ENCODE measurements around the gene BCL11A.
"Not testable (repeated sequence)": the region's sequence is repeated elsewhere in the genome, so short reads cannot be mapped to it uniquely, and the experiment has no call there.

BCL11A gene

DNA sequence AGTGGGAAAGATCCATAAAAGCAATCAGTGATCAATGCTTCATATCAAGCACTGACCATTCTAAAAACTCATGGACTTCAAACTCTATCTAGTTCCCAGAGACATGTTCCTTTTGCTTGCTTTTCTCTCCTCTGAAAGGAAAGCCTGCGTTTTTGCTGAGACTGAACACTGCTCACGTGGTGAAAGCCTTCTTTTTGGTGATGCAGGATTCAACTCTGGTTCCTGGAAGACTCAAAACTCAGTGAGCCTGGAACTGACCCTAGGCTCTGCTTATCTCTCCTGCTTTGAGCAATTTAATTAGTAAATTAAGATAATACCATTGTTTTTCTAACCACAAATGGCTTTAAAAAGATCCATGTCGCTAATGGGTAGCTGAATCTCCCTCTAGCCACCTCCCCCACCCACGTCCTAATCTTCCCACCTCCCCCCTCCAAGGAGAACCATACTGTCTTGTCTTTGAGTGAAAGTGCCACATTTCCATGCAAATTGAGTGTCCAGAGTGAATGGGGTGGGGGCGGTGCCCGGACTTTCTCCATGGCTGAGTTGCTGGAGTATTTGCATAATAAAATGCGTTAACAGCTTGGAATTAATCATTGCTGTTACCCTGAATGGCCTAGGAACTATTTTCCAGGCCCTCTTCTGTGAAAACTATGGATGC, 130.5 kb downstream of the BCL11A start:
- no peak for ATAC-seq

DNA sequence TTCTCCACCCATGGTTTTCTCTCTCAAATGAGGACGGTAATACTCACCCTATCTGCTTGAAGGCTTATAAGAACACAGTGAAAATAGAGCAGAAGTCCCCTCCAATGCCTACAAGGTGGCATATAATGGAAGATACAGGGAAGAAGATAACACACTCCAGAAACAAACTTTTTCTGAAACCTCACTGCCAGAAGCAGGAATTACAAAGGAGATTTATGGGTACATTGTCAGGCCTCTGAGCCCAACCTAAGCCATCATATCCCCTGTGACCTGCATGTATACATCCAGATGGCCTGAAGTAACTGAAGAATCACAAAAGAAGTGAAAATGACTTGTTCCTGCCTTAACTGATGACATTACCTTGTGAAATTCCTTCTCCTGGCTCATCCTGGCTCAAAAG, 136.2 kb downstream of the BCL11A start:
- ATAC-seq: not testable (repeated sequence)

DNA sequence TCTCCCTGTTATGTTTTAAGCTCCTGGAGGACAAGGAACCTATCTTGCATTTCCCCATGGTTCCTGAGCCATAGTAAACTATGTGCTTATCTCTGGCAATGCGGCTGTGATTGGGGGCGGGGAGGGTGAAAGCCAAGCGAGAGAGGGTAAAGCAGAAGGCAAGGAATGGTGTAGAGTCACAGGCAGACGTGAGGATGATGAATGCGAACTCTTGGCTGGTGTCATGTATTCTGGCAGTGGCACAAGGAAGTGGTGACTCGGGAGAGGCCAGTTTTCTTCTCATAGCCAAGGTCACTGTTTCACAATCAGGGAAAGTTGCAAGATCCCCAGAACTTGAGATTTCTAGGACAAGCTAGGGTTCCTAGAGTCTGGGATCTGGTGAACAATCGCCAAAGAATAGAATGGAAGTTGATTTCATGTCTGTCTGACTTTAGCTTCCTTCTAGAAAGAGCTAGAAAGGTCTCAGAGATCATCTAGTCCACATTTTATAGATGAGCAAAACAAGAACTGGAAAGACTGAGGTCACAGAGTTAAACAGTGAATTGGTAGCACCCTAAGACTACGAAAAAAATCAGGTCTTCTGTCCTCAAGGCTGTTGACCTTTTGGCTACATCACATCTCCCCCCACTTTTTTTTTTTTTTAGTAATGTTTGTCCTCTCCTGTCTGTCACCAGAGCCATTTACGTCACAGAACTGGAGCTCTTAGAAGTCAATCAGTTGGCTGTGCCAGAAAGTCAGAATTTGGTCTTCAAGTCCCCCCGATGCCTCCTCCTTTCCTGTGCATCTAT, 137.0 kb downstream of the BCL11A start:
- ATAC-seq: no peak

DNA sequence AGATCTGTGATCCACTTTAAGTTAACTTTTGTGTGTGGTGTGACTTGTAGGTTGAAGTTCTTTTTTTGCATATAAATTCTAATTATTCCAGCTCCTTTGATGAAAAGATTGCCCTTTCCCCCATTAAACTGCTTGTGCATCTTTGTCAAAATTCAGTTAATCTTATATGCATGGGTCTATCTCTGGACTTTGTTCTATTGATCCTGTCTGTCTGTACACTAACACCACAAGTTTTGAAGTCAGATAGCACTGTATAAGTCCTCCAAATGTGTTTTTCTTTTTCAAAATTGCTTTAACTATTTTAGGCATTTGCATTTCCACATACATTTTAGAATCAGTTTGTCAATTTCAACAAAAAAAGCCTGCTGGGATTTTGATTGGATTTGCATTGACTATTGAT, 137.6 kb downstream of the BCL11A start:
- no peak for ATAC-seq

DNA sequence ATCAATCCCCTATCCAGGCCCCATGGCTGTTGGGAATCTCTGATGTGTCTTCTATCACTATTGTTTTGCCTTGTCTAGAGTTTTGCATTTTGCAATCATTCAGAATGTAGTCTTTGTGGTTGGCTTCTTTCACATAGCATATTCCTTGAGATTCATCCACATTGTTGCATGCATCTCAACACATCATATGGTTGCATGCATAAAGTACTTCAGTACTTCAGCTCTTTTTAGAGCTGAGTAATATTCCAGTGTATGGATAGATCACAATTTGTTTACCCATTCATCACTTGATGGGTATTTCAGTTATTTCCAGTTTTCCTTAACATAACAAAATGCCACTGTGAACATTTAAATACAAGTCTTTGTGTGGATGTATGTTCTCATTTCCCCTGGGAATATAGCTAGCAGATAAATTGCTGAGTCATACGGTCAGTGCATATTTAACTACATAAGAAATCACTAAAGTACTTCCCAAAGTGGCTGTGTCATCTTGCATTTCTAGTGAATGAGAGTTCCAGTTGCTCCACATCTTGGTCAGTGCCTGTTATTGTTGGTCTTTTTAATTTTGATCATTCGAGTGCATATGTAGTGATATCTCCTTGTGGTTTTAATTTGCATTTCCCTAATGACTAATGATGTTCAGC, 138.8 kb downstream of the BCL11A start:
- no peak for ATAC-seq

DNA sequence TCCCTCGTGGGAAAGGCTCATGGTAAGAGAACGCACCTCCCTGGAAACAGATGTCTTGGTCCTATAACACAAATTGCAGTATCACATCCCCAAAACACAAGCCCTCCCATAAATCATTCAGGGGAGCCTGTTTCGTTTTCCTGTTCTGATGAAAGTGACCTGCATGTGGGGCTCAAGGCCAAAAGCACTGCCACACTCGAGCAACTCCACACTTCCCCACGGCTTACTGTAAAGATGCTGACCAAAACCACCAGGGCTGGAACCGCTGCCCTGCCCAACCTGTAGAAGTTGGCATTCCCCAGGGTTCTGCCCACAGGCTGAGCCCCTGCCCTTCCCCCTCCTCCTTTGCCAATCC, 139.7 kb downstream of the BCL11A start:
- ATAC-seq: peak; percentile 19 to 20

DNA sequence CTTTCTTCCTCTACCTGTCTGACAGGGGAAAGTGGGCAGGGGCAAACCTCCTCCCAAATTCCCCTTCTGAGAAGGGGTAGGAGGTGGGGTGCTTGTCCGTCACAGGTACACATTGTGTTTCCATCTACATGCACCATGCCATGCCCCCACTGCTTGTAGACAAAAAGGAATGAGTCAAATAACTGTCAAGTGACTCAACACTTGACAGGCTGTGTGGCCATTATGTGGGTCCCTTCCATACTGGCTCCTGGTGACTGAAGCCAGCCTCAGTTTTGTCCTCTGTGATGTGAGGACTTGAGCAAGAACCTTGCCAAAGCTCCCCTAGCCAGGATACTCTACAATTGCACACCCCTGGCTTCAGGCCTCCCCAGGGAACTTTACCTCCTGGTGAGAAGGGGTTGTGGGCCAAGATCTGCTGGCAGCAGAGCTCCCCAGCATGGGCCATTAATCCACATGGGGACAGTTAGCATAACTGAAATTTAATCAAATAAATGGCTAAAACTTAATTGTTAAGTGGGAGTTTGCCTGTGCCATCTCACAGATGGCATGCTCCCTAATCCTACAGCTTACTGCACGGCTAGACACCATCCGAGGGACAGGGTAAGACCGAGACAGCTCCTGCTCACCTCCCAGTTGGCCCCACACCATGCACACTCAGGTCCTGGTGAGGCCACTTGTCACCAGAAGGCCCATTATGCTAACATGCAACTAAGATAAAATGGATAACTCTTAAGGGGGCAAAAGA, 140.2 kb downstream of the BCL11A start:
- ATAC-seq: no peak

DNA sequence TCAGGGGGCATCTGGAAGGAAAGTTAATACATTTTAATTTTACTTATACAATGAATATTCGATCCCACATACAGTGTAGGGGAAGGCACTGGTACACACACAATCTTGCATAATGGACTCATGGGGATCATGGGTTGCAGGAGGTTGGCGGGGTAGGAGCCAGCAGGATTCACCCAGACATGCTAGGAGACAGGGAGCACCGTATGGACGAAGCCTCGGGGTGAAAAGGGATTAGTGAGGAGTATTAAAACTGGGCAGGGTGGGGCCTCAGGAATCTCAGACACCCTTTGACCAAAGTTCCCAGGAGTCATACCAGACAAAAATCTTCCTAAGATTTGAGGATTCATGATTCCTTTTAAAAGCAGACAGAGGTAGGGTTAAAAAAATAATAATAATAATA, 140.8 kb downstream of the BCL11A start:
- ATAC-seq: no peak

DNA sequence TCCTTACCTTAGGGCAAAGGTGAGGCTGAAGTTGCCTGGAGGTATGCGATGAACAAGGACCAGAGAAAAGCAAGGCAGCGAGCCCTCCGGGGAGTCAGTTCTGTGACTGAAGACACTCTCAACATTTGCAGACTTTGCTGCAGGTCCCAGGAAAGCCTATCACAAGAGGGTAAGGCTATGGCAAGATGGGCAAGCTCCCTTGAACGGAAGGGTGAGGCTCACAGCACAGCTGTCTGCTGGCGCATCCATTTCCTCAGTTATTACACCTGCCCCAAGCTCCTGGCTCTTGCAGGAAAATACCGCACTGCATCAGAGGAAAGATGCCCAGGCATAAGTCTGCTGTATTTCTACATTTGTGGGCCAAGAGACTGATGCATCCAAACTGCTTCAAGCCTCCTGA, 141.4 kb downstream of the BCL11A start:
- no peak for ATAC-seq

DNA sequence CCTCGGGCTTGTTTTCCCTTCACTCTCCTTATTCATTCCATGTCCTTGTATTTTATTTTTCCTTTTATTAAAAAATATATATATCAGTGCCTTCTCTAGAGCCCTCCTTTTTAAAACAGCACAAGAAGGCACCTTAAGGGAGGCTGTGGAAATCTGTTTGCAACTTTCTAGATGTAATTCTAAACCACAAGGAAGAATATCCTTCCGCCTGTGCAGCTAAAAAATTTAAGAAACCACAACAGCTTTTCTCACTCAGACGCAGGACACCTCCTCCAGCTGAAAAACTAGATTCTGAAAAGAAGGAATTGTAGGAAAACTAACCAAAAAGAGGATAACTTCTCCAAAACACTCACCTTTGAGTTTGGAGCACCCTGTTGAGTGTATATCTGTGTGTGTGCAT, 142.2 kb downstream of the BCL11A start:
- no peak for ATAC-seq

DNA sequence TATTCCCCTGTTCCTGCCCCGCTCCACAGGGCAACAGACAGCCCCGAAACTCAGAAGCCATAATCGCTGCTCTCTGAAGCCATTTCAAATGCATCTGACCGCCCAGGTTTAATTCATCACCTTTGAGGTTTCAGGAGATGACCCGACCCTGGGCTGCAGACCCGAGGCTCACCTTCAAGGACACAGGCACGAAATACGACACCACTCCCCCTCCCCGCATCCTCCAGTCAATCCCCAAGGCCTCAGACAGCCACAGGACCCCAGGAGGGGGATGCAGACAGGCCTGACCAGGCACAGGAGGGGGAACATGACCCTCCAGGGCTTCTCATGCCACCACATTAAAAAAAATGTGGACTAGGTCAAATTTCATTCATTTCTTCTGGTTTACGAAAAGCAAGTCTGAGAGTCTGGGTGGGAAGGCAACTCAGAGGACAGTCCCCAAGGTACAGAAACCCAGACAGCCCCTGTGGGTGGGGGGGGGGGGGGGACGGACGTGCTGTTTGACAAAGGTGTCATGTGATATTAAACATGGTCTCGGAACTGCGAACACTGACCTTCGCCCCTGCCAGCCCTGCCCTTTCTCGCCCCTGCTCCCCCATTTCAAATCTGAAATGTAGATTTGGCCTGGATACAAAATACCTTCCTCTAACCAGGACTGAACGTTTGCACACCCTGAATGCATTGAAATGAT, 142.9 kb downstream of the BCL11A start:
- no peak for ATAC-seq

DNA sequence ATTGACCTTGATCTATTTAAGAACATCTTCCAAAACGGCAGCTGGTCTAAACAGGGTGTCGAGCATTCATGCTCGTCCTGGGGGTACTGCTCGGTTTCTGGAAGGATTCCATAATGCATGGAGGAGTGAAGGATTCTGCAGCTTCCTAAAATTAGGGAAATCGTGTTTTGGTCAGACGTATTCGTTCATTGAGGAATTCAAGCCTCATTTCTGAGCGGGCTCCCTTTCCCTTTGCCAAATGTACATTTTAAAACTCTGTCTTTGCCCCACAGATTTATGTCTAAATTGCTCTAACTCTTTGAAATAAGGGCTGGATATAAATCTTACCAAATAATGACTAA, 144.0 kb downstream of the BCL11A start:
- no peak for ATAC-seq

DNA sequence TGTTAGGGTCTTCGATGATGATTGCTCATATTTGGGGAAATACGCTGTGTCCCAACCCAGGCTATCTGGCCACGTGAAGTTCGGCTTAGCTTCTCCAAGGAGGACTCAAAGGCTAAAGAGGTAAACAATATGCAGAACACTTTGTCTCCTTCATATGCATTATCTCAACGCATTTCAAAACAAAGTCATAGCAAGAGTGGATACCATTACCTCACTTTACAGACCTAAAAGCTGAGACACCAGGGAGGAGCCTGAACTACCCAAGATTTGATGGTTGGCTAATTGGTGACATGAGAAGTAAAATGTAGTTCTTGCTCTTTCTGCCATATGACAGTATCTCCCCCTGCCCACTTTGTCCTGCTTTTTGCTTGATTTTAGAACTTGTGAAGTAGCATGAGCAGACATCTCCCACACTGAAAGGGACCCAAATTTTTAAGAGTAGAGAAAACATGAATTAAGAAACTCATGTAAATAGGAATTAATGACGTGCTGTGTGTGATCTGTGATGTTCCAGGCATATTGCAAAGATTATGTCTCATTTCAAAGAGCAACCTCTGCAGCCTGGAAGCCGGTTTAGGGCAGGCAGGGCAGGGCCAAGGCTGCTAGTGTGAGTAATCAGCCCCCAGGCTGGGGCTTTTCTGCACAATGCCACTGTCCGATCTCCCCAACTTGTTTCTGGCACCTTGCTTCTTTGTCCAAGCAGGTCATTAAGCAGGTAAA, 144.5 kb downstream of the BCL11A start:
- no peak for ATAC-seq

DNA sequence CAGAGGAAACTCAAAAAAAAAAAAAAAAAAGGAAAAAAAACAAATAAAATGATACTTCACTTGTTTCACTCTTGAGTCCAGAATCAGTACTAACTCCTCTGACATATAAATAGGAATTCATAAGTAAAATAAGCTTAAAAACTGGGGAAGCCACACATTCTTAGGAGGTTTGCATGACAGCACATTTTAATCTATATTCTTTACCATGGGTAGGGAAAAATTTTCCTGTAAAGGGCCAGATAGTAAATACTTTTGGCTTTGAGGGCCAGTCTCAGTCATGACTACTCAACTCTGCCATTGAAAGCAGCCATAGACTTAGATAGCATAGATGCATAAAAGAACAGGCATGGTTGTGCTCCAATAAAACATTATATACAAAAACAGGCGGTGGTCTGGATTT, 145.2 kb downstream of the BCL11A start:
- ATAC-seq: no peak

DNA sequence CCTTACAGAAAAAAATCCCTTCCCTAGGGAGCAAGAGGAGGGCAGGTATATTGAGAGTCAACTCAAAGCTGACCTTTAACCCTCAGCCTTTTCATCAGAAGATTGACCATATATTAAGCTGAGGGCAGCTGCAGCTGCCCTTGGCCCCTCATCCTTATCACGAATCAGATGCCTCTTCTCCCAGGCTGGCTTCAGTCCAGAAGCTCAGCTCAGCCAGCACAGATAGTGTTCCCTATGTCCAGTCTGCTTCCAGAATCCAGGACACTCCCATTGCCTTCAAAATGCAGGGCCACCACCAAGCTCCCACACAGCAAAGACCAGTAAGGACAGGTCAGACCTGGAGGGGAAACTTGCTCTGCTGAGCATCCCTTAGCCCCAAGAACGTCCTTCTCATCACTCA, 146.1 kb downstream of the BCL11A start:
- ATAC-seq: no peak

DNA sequence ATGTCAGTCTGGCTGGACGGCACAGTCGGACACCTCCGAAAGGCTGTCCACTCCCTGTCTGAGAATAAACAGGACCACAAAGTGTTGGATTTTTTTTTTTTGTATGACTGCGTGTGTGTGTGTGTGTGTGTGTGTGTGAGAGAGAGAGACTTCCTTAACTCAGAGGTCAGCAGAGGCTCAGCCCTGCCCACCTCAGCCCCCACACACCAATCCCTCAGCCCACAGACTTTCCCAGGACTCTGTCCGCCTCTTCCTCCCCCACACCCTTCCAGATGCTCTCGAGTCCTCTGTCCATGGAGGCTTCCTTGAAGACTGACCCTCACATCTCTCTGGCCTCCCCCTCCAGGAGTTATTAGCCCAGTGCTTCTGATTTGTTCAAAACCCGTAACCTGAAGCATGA, 147.3 kb downstream of the BCL11A start:
- no peak for ATAC-seq

DNA sequence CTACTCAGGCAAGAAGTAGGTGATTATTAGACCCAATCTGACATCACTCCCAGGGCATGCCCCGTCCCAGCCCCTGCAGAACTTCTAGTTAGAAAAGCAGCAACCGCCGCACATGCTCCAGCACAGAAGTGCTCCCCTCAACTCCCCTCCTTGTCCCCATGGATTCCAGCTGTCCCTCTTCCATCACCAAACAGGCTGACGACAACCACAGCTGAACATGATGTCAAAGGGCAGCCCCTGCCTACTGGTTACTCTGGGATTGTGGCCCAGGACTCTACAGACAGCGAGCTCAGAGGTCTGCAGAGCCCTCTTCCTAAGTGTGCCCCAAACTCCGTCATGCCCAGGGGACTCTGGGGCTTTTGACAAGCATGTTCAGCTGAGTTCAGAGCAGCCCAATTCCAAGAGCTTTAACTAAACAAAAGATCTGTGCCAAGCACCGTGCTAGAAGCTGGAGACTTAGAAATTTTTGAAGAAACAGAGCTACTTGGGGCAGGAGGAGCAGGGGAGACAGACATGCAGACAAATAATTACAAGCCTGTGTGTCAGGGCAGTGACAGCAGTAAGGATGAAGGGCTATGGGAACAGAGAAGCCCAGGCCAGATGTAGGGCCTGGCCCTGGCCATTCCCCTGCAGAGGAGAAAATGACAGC, 148.1 kb downstream of the BCL11A start:
- ATAC-seq: no peak
